Fibroblast of lung (primary cell): ENCODE measurements around the gene FBXO34. TPM values are rescaled to one million over a fixed set of nuclear protein-coding genes. Genes with fewer than 3 reads are reported as not detected.
A peak's percentile ranks its signal among the peaks of the same experiment; 100 is the strongest.

ENCODE experiments used
- DNase-seq, 2 donors: peaks; one replicate each; pipeline versions ENCODE4 v3.0.0 to v3.0.0-alpha.2; 2010; ENCODE audit warnings: low read depth in 2 of 2
- H2AFZ ChIP-seq: 2 replicates; pipeline ENCODE4 v1.5.1; 2012; ENCODE audit warnings: low read length, control low read depth, inconsistent platforms
- H3K27ac ChIP-seq: 2 replicates; pipeline ENCODE4 v1.5.1; 2011; ENCODE audit warnings: low read length, control low read depth; ENCODE audit not compliant: insufficient read depth
- H3K27me3 ChIP-seq: 2 replicates; pipeline ENCODE4 v1.5.1; 2011; ENCODE audit warnings: mild to moderate bottlenecking, low read length; ENCODE audit not compliant: control insufficient read depth, insufficient read depth
- H3K36me3 ChIP-seq: 2 replicates; pipeline ENCODE4 v1.5.1; 2011; ENCODE audit warnings: low read length; ENCODE audit not compliant: control insufficient read depth, insufficient read depth
- H3K4me1 ChIP-seq: 2 replicates; pipeline ENCODE4 v1.5.1; 2011; ENCODE audit warnings: low read length; ENCODE audit not compliant: control insufficient read depth, insufficient read depth; ENCODE audit errors: extremely low read depth
- H3K4me2 ChIP-seq: 2 replicates; pipeline ENCODE4 v1.5.1; 2011; ENCODE audit warnings: low read length, control low read depth; ENCODE audit not compliant: insufficient read depth; ENCODE audit errors: extremely low read depth
- H3K4me3 ChIP-seq, 4 experiments: fragments of 200-600 bp in 1 of 4; sonication (generic) in 1 of 4; replicated peaks in 1 of 4; 2 replicates each; pipeline ENCODE4 v1.5.1; 2011 to 2016; ENCODE audit warnings: low read length in 4 of 4, low read depth in 3 of 4, mild to moderate bottlenecking in 3 of 4, control low read depth in 2 of 4, inconsistent platforms in 1 of 4, mixed read lengths in 1 of 4; ENCODE audit not compliant: insufficient read depth in 1 of 4; ENCODE audit errors: control extremely low read depth in 1 of 4
- H3K79me2 ChIP-seq: 2 replicates; pipeline ENCODE4 v1.5.1; 2012; ENCODE audit warnings: mild to moderate bottlenecking, low read length, inconsistent platforms; ENCODE audit not compliant: control insufficient read depth, insufficient read depth
- H3K9ac ChIP-seq: 2 replicates; pipeline ENCODE4 v1.5.1; 2011; ENCODE audit warnings: mild to moderate bottlenecking, low read length, control low read depth; ENCODE audit not compliant: insufficient read depth
- H3K9me3 ChIP-seq: 2 replicates; pipeline ENCODE4 v1.5.1; 2012; ENCODE audit warnings: low read depth, low read length; ENCODE audit not compliant: control insufficient read depth, insufficient read depth
- H4K20me1 ChIP-seq: 2 replicates; pipeline ENCODE4 v1.5.1; 2011; ENCODE audit warnings: low read length; ENCODE audit not compliant: control insufficient read depth, insufficient read depth; ENCODE audit errors: extremely low read depth
- CTCF ChIP-seq, 2 donors: IDR thresholded peaks in 1 of 2; conservative IDR thresholded peaks in 1 of 2; 1 replicate in 1 of 2; 2 replicates in 1 of 2; pipeline ENCODE4 v1.5.1; 2011 to 2012; ENCODE audit warnings: low read length in 2 of 2, control low read depth in 1 of 2, inconsistent platforms in 1 of 2, low read depth in 1 of 2, mild to moderate bottlenecking in 1 of 2
- EZH2 ChIP-seq: IDR thresholded peaks from 2 replicates; pipeline ENCODE4 v1.5.1; 2012; ENCODE audit warnings: low read length, control low read depth, mild to moderate bottlenecking; ENCODE audit errors: missing control alignments
- polyA plus RNA-seq, 2 donors: library from polyadenylated mRNA; depleted of rRNA in 1 of 2; stranded (reverse) in 1 of 2; unstranded in 1 of 2; fragments of >200 nt; gene quantifications; 2 replicates each; pipeline ENCODE4 v1.2.1, GENCODE V29; 2011 to 2012; ENCODE audit warnings: missing spikeins in 1 of 2
- total RNA-seq: library from RNA; depleted of rRNA; stranded (reverse); fragments of >200 nt; gene quantifications from 2 replicates; pipeline ENCODE4 v1.2.1, GENCODE V29; 2014

Gene FBXO34
- total and polyA plus RNA-seq, 2 donors (not counting 1 experiment from before 2014, with no cell fraction given): 20.8 to 29.1 TPM

- Histone ChIP-seq H3K4me3 (no peak overlapping the region), H4K20me1 (no peaks in the 10 kb centered on the region), H2AFZ (no peak overlapping the region), H3K27ac (no peak overlapping the region), H3K9me3 (no peaks in the 10 kb centered on the region), H3K9ac (no peak overlapping the region), H3K4me2 (no peak overlapping the region), H3K79me2 (no peaks in the 10 kb centered on the region), H3K27me3 (peaks cover 3% of the 10 kb centered on the region), H3K36me3 (no peaks in the 10 kb centered on the region), H3K4me1 (no peaks in the 10 kb centered on the region)
- no peak for DNase-seq
- TF ChIP-seq CTCF (conservative IDR thresholded peaks at IDR 0.05 in 1 of 2, IDR thresholded peaks at IDR 0.05 in 1 of 2; ENCODE audit: low read depth in 1 of 2, low read length in 2 of 2) (no peak), EZH2 (no peak)
These were observed 6.0 kb upstream of the FBXO34 start for GRCh38 chr14:55265197-55265596.

- Histone ChIP-seq H4K20me1 (no peaks in the 10 kb centered on the region), H3K27me3 (no peaks in the 10 kb centered on the region), H3K36me3 (no peaks in the 10 kb centered on the region), H3K79me2 (peaks cover 11% of the 10 kb centered on the region), H3K9me3 (no peaks in the 10 kb centered on the region), H3K9ac (no peak overlapping the region), H3K4me2 (no peak overlapping the region), H3K27ac (no peak overlapping the region), H3K4me1 (no peaks in the 10 kb centered on the region), H2AFZ (no peak overlapping the region), H3K4me3 (no peak overlapping the region)
- peak in 1 of 2 donors; percentile 33 for DNase-seq
- TF ChIP-seq EZH2: no peak
- TF ChIP-seq CTCF (conservative IDR thresholded peaks at IDR 0.05 in 1 of 2, IDR thresholded peaks at IDR 0.05 in 1 of 2; ENCODE audit: low read depth in 1 of 2, low read length in 2 of 2): no peak
These were observed 3.4 kb upstream of the FBXO34 start for GRCh38 chr14:55267820-55268219.

- no peak for TF ChIP-seq EZH2
- no peak for TF ChIP-seq CTCF (conservative IDR thresholded peaks at IDR 0.05 in 1 of 2, IDR thresholded peaks at IDR 0.05 in 1 of 2; ENCODE audit: low read depth in 1 of 2, low read length in 2 of 2)
- no peaks in the 10 kb centered on the region for H3K36me3 ChIP-seq
- H3K4me3 ChIP-seq: peak overlapping the region; percentile 62 to 94 (median 87)
- H3K9ac ChIP-seq: peak overlapping the region; percentile 96
- H3K27ac ChIP-seq: peak overlapping the region; percentile 93
- no peaks in the 10 kb centered on the region for H3K9me3 ChIP-seq
- H4K20me1 ChIP-seq: no peaks in the 10 kb centered on the region
- peak overlapping the region; percentile 53 for H3K4me2 ChIP-seq
- H3K27me3 ChIP-seq: no peaks in the 10 kb centered on the region
- peaks cover 37% of the 10 kb centered on the region for H3K79me2 ChIP-seq
- DNase-seq: peak; percentile 78 to 87
- peak overlapping the region; percentile 77 for H2AFZ ChIP-seq
- H3K4me1 ChIP-seq: peaks cover 3% of the 10 kb centered on the region
These were observed 514 bp downstream of the FBXO34 start for GRCh38 chr14:55271572-55272298.
